OCI-LY1 (cell line): ENCODE results near the gene MRPL40.

ENCODE experiments used
- H2AFZ ChIP-seq: fragments of 200-600 bp; sonication (generic), shearing (Covaris generic); 2 replicates; pipeline ENCODE4 v1.6.0; 2014; ENCODE audit warnings: antibody characterized with exemption, mild to moderate bottlenecking, low read length
- H3F3A ChIP-seq: fragments of 200-600 bp; sonication (generic), shearing (Covaris generic); 2 replicates; pipeline ENCODE4 v1.6.0; 2014; ENCODE audit warnings: mild to moderate bottlenecking, antibody characterized with exemption, low read length, moderate library complexity; ENCODE audit not compliant: insufficient read depth
- H3K27ac ChIP-seq: fragments of 200-600 bp; sonication (generic); 2 replicates; pipeline ENCODE4 v1.5.1; 2014; ENCODE audit warnings: low read length, mixed run types, mild to moderate bottlenecking, low read depth; ENCODE audit not compliant: poor library complexity, severe bottlenecking
- H3K27me3 ChIP-seq: fragments of 200-600 bp; sonication (generic); 2 replicates; pipeline ENCODE4 v1.6.0; 2014; ENCODE audit warnings: antibody characterized with exemption, mild to moderate bottlenecking, low read length, moderate library complexity; ENCODE audit not compliant: insufficient read depth
- H3K36me3 ChIP-seq: fragments of 200-600 bp; sonication (generic); 2 replicates; pipeline ENCODE4 v1.6.1; 2014; ENCODE audit warnings: mild to moderate bottlenecking, antibody characterized with exemption, low read length, moderate library complexity, mixed read lengths; ENCODE audit not compliant: insufficient read depth
- H3K4me1 ChIP-seq: fragments of 200-600 bp; sonication (generic); 2 replicates; pipeline ENCODE4 v1.5.1; 2014; ENCODE audit warnings: mild to moderate bottlenecking, low read length, moderate library complexity; ENCODE audit not compliant: insufficient read depth, severe bottlenecking
- H3K4me2 ChIP-seq: fragments of 200-600 bp; sonication (generic), shearing (Covaris generic); 2 replicates; pipeline ENCODE4 v1.6.1; 2014; ENCODE audit warnings: low read length
- H3K4me3 ChIP-seq: fragments of 200-600 bp; sonication (generic); 2 replicates; pipeline ENCODE4 v1.5.1; 2014; ENCODE audit warnings: low read length, low read depth, mild to moderate bottlenecking, mixed read lengths; ENCODE audit not compliant: poor library complexity, severe bottlenecking
- H3K79me2 ChIP-seq: fragments of 200-600 bp; shearing (Covaris generic); 2 replicates; pipeline ENCODE4 v1.6.1; 2016; ENCODE audit warnings: mixed run types, low read length, mixed read lengths; ENCODE audit not compliant: insufficient read depth
- H3K9ac ChIP-seq: fragments of 200-600 bp; sonication (generic), shearing (Covaris generic); 2 replicates; pipeline ENCODE4 v1.6.1; 2014; ENCODE audit warnings: mild to moderate bottlenecking, low read length, mixed read lengths
- H3K9me2 ChIP-seq: fragments of 200-600 bp; sonication (generic), shearing (Covaris generic); 2 replicates; pipeline ENCODE4 v1.6.1; 2014; ENCODE audit warnings: low read depth, mild to moderate bottlenecking, low read length, mixed read lengths
- H3K9me3 ChIP-seq: fragments of 200-600 bp; shearing (Covaris generic); 2 replicates; pipeline ENCODE4 v1.6.1; 2014; ENCODE audit warnings: low read length, mixed read lengths
- H4K20me1 ChIP-seq: fragments of 200-600 bp; sonication (generic), shearing (Covaris generic); 2 replicates; pipeline ENCODE4 v1.6.0; 2016; ENCODE audit warnings: mild to moderate bottlenecking, low read length; ENCODE audit not compliant: insufficient read depth
- EZH2 ChIP-seq: fragments of 200-600 bp; sonication (generic), shearing (Covaris generic); IDR thresholded peaks from 2 replicates; pipeline ENCODE4 v1.8.0; 2017; ENCODE audit warnings: borderline replicate concordance, mixed run types, mild to moderate bottlenecking, antibody characterized with exemption, low read length, moderate library complexity, mixed read lengths
- TF ChIP-seq, protein P1 (sequence below): fragments of 200-600 bp; sonication (generic), shearing (Covaris generic); IDR thresholded peaks from 2 replicates; pipeline ENCODE4 v1.5.1; 2017; ENCODE audit warnings: mild to moderate bottlenecking, antibody characterized with exemption, low read length, moderate library complexity, mixed read lengths

Gene MRPL40

DNA sequence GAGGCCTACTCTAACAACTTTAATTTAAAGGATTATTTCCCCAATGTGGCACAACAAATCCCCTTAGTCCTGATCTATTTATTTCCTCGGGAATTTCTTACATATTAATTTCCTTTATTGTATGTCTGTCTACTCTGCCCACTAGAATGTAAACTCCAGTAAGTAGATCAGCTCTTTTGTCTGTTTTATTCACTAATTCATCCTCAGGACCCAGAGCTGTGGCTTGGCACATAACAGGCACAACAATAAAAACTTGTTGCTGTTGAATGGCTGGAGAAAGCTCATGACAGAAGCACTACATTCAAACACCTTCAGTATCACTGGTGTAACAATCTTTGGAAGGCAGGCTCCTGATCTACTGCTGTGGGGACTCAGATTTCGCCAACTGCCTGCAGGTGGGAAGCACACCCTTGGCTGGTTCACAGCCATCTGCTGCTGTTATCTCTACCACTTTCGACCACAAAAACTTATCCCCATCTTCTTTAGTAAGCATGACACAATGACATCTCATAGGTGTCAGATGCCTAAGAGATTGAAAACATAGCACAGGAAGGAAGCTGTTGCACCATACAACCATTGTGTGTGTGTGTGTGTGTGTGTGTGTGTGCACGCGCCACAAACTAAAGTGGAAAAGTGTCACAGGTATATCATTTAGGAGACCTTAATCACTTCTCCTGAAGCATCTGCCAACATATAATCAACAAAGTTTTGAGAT, 12.7 kb upstream of the MRPL40 start:
- Histone ChIP-seq H3K27ac (peak overlapping the region; percentile 86), H3K4me2 (peak overlapping the region; percentile 13; the same call in 1 of the 2 replicates), H3K27me3 (no peaks in the 10 kb centered on the region), H3K9me3 (no peaks in the 10 kb centered on the region), H3K9ac (peak overlapping the region; percentile 29; the same call in 1 of the 2 replicates), H3K4me3 (no peak overlapping the region), H3K36me3 (peaks cover 24% of the 10 kb centered on the region), H4K20me1 (no peaks in the 10 kb centered on the region), H3K4me1 (peaks cover 26% of the 10 kb centered on the region), H2AFZ (no peak overlapping the region), H3K79me2 (peaks cover 97% of the 10 kb centered on the region), H3K9me2 (no peaks in the 10 kb centered on the region), H3F3A (no peaks in the 10 kb centered on the region; the same call in 1 of the 2 replicates)
- TF ChIP-seq EZH2 = no peak
- TF ChIP-seq, protein P1, sequence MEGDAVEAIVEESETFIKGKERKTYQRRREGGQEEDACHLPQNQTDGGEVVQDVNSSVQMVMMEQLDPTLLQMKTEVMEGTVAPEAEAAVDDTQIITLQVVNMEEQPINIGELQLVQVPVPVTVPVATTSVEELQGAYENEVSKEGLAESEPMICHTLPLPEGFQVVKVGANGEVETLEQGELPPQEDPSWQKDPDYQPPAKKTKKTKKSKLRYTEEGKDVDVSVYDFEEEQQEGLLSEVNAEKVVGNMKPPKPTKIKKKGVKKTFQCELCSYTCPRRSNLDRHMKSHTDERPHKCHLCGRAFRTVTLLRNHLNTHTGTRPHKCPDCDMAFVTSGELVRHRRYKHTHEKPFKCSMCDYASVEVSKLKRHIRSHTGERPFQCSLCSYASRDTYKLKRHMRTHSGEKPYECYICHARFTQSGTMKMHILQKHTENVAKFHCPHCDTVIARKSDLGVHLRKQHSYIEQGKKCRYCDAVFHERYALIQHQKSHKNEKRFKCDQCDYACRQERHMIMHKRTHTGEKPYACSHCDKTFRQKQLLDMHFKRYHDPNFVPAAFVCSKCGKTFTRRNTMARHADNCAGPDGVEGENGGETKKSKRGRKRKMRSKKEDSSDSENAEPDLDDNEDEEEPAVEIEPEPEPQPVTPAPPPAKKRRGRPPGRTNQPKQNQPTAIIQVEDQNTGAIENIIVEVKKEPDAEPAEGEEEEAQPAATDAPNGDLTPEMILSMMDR = no peak

DNA sequence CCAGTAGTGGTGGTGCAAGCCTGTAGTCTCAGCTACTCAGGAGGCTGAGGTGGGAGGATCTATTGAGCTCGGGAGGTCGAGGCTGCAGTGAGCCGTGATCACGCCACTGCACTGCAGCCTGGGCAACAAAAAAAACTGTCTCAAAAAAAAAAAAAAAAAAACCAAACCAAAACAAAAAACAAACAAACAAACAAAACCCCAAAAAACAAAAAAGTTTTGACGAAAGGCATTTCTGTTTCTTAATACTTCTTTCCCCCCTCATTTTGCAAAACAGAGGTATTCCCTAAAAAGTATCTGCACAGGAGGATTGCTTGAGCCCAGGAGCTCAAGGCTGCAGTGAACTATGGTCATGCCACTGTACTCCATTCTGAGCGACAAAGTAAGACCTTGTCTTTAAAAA, 12.0 kb upstream of the MRPL40 start:
- H3F3A ChIP-seq = no peaks in the 10 kb centered on the region; the same call in 1 of the 2 replicates
- H3K27me3 ChIP-seq = no peaks in the 10 kb centered on the region
- H3K9ac ChIP-seq = no peak overlapping the region
- peaks cover 97% of the 10 kb centered on the region for H3K79me2 ChIP-seq
- H3K27ac ChIP-seq = peak overlapping the region; percentile 86
- no peak overlapping the region for H3K4me3 ChIP-seq
- H3K4me1 ChIP-seq = peaks cover 26% of the 10 kb centered on the region
- peaks cover 31% of the 10 kb centered on the region for H3K36me3 ChIP-seq
- no peaks in the 10 kb centered on the region for H4K20me1 ChIP-seq
- TF ChIP-seq, protein P1 = no peak
- no peak for TF ChIP-seq EZH2
- no peaks in the 10 kb centered on the region for H3K9me3 ChIP-seq
- no peak overlapping the region for H2AFZ ChIP-seq
- H3K9me2 ChIP-seq = no peaks in the 10 kb centered on the region
- peak overlapping the region; percentile 13; the same call in 1 of the 2 replicates for H3K4me2 ChIP-seq

DNA sequence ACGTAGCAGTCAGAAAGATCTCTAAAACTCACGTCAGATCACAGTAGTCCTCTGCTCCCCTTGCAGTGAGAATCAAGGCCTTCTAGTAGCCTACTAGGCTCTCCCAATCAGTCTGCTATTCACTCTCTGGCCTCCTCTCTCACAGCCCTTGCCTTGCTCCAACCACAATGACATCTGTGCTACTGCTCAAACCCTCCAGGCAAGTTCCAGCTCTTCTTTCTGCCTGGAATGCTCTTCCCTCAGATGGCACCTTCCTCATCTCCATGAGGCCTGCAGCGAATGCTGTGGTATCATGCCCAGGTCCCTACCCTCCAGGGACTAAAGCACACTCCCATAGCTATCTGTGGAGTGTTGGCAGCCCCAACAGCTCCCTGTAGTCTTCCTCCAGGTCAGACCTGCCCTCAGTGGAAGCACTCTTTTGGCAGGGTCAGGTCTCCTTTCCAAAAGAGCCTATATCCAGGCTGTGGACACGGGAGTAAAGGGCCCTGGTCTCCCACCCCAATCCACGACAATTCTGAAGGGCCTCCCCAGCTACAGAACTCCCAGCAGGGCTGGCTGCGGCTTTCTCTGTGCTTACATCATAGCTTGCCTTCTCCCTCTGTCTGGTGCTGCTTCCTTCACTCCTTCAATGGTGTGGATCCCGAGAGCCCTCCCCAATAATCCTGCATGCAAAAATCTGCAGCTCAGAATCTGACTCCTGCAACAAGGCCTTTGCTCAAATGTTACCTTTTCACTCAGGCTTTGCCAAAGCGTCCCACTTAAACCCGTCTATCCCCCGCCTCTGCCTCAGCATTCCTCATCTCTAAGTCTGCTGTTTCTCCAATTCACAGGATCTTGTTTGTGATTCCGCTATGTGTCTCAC, 9.7 kb upstream of the MRPL40 start:
- Histone ChIP-seq H3K9ac (no peak overlapping the region), H3K4me1 (peaks cover 37% of the 10 kb centered on the region), H3F3A (no peaks in the 10 kb centered on the region; the same call in 1 of the 2 replicates), H3K36me3 (peaks cover 17% of the 10 kb centered on the region; the same call in 1 of the 2 replicates), H2AFZ (no peak overlapping the region), H3K9me3 (no peaks in the 10 kb centered on the region), H3K4me2 (no peak overlapping the region), H3K27me3 (no peaks in the 10 kb centered on the region), H3K9me2 (no peaks in the 10 kb centered on the region), H3K4me3 (no peak overlapping the region), H3K79me2 (peaks cover 97% of the 10 kb centered on the region), H3K27ac (no peak overlapping the region), H4K20me1 (no peaks in the 10 kb centered on the region)
- no peak for TF ChIP-seq EZH2
- TF ChIP-seq, protein P1 = no peak
